Esophagus squamous epithelium (tissue), 5 donors: ENCODE data around the gene OGDH. TPM values are rescaled to one million over a fixed set of nuclear protein-coding genes. Genes with fewer than 3 reads are reported as not detected.
"Not testable (repeated sequence)": the region's sequence is repeated elsewhere in the genome, so short reads cannot be mapped to it uniquely, and the experiment has no call there.

Source experiments
- DNase-seq: peaks from one replicate; lab custom pipeline; 2025; lab: John Stamatoyannopoulos, UW
- H3K27ac ChIP-seq, 4 donors: fragments of 200-600 bp; sonication (generic); one replicate each; pipeline ENCODE4 v1.5.1; 2016 to 2019; ENCODE audit warnings: mild to moderate bottlenecking in 1 of 4
- H3K27me3 ChIP-seq, 4 donors: fragments of 200-600 bp; sonication (generic); 1 replicate in 3 of 4; 2 replicates in 1 of 4; pipeline versions ENCODE4 v1.5.1 to v1.6.0; 2017 to 2021; ENCODE audit warnings: antibody characterized with exemption in 1 of 4
- H3K36me3 ChIP-seq, 3 donors: fragments of 200-600 bp; sonication (generic); one replicate each; pipeline ENCODE4 v1.5.1; 2016 to 2019
- H3K4me1 ChIP-seq, 3 donors: fragments of 200-600 bp; sonication (generic); one replicate each; pipeline ENCODE4 v1.5.1; 2017 to 2019
- H3K4me3 ChIP-seq, 4 donors: fragments of 200-600 bp; sonication (generic); 1 replicate in 3 of 4; 2 replicates in 1 of 4; pipeline ENCODE4 v1.5.1; 2016 to 2019; ENCODE audit warnings: mild to moderate bottlenecking in 2 of 4, moderate library complexity in 1 of 4
- H3K9me3 ChIP-seq, 3 donors: fragments of 200-600 bp; sonication (generic); one replicate each; pipeline ENCODE4 v1.5.1; 2016 to 2019
- POLR2A ChIP-seq, 4 donors: fragments of 450-650 bp; IDR thresholded peaks; one replicate each; pipeline ENCODE4 v1.6.1; 2017; ENCODE audit warnings: antibody characterized with exemption in 4 of 4, mild to moderate bottlenecking in 4 of 4, moderate library complexity in 3 of 4
- WGBS, 2 donors: methylation state at CpG; one replicate each; pipeline ENCODE4 v1.1.5; 2018; 5-methylcytosine and 5-hydroxymethylcytosine counted together
- intact Hi-C: fragments of 100-400 bp; cut with DNase I; formaldehyde crosslinking; loops from one replicate; pipeline ENCODE4 v1.15.0; 2022
- total RNA-seq, 4 donors: library from RNA; depleted of rRNA; stranded (reverse); fragments of >200 nt; gene quantifications; one replicate each; pipeline ENCODE4 v1.1.0, GENCODE V29; 2016
- TF ChIP-seq, protein P1 (sequence below), 6 experiments: fragments of 450-650 bp in 4 of 6; fragments of 200-600 bp in 2 of 6; sonication (generic) in 2 of 6; IDR thresholded peaks; one replicate each; pipeline ENCODE4 v1.5.1; 2016 to 2019; ENCODE audit warnings: antibody characterized with exemption in 6 of 6, mild to moderate bottlenecking in 4 of 6, moderate library complexity in 4 of 6
- donor health status: DM: yes; HTN: yes; CAD: no.

Gene OGDH
- total RNA-seq, 4 donors from 2014 or later, result 68.9 to 102 (median 89.5) TPM

DNA sequence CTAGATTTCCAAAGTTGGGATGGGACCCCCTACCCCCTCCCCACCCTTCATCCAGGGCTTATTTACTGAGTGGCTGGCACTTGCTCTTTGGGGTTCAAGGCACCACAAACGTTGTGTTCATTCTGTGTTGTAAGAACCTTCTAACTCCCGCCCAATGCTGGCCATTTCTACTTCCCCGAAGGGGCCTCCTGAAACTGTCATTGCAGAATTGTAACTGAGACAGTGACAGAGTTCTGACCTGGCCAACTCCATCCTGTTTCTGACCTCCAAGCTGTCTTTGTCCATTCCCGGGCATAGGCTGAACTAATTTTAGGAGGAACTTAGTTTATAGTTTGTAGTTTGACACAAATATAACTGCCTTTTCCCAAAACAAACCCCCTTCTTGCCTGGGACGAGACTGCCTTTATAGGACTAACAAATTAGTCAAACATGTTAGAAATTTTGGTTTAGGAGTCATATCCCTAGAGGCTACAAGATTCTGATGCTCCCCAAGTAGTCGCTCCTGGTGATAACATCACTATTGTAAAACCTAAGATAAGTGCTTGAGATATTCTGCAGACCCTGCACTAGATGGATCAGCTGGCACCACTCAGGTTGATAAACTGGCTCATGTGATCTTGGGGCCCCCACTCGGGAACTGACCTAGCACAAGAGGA, 107.4 kb downstream of the OGDH start:
- TF ChIP-seq, protein P1, sequence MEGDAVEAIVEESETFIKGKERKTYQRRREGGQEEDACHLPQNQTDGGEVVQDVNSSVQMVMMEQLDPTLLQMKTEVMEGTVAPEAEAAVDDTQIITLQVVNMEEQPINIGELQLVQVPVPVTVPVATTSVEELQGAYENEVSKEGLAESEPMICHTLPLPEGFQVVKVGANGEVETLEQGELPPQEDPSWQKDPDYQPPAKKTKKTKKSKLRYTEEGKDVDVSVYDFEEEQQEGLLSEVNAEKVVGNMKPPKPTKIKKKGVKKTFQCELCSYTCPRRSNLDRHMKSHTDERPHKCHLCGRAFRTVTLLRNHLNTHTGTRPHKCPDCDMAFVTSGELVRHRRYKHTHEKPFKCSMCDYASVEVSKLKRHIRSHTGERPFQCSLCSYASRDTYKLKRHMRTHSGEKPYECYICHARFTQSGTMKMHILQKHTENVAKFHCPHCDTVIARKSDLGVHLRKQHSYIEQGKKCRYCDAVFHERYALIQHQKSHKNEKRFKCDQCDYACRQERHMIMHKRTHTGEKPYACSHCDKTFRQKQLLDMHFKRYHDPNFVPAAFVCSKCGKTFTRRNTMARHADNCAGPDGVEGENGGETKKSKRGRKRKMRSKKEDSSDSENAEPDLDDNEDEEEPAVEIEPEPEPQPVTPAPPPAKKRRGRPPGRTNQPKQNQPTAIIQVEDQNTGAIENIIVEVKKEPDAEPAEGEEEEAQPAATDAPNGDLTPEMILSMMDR (IDR thresholded peaks at IDR 0.05), result no peak
- no peak for TF ChIP-seq POLR2A (IDR thresholded peaks at IDR 0.05)
- Histone ChIP-seq H3K27ac (no peak overlapping the region), H3K4me1 (no peaks in the 10 kb centered on the region), H3K36me3 (peaks cover 0 to 14% (median 6%) of the 10 kb centered on the region in 3 donors), H3K9me3 (no peaks in the 10 kb centered on the region), H3K27me3 (no peaks in the 10 kb centered on the region), H3K4me3 (no peak overlapping the region)
- 55 to 56% methylated on average over 6 to 7 of the region's 7 CpGs for WGBS, 2 donors
- DNase-seq, result no peak
- intact Hi-C loops, result no loop called here

DNA sequence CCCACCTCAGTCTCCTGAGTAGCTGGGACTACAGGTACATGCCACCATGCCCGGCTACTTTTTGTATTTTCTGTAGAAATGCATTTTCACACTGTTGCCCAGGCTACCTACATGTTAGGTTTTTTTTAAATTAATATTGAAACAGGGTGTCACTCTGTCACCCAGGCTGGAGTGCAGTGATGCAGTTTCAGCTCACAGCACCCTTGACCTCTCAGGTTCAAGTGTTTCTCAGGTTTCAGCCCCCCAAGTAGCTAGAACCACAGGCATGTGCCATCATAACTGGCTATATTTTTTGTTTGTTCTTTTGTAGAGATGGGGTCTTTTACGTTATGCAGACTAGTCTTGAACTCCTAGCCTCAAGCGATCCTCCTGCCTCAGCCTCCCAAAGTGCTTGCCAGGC, 109.8 kb downstream of the OGDH start:
- DNase-seq, result no peak
- TF ChIP-seq, protein P1 (IDR thresholded peaks at IDR 0.05), result no peak
- no peak for TF ChIP-seq POLR2A (IDR thresholded peaks at IDR 0.05)
- Histone ChIP-seq H3K27ac (no peak overlapping the region), H3K4me1 (no peaks in the 10 kb centered on the region), H3K27me3 (no peaks in the 10 kb centered on the region), H3K9me3 (no peaks in the 10 kb centered on the region), H3K36me3 (no peaks in the 10 kb centered on the region), H3K4me3 (no peak overlapping the region)
- WGBS, 2 donors, result 89 to 90% methylated on average over 3 of the region's 3 CpGs
- intact Hi-C loops, result no loop called here

DNA sequence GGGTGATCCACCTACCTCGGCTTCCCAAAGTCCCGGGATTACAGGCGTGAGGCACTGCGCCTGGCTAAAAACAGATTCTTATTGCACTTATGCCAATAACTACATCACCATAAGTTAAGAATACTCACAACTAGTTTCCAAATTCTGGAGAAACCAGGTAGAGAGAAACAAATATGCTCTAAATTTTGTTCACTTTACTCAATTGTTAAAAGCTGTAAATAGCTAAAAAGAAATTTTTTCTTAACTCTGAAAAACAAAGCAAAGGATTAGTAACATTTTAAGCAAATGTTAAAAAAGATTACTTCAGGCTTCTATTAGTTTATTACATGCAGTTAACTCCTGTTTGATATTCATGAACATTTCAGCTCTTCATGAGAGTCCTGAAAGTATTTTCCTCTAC, 113.9 kb downstream of the OGDH start:
- no peaks in the 10 kb centered on the region for H3K36me3 ChIP-seq
- no peak overlapping the region for H3K4me3 ChIP-seq
- TF ChIP-seq, protein P1 (IDR thresholded peaks at IDR 0.05), result no peak
- no peak for TF ChIP-seq POLR2A (IDR thresholded peaks at IDR 0.05)
- no peaks in the 10 kb centered on the region for H3K27me3 ChIP-seq
- DNase-seq, result no peak
- no peaks in the 10 kb centered on the region for H3K9me3 ChIP-seq
- H3K27ac ChIP-seq, result no peak overlapping the region
- WGBS, 2 donors, result 88 to 92% methylated on average over 4 of the region's 4 CpGs
- intact Hi-C loops, result no loop called here
- no peaks in the 10 kb centered on the region for H3K4me1 ChIP-seq

DNA sequence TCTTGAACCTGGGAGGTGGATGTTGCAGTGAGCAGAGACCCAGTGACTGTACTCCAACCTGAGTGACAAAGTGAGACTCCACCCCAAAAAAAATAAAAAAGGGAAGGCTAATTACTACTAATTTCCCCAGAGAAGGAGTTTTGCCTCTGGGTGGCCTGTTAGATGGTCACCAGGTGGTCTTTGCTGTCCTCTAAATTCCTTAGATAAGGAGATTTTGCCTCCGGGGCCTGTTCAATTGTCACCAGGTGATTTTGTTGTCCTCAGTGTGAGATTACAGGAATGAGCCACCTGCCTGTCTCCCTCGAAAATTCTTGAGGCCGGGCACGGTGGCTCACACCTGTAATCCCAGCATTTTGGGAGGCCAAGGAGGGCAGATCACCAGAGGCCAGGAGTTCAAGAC, 117.8 kb downstream of the OGDH start:
- Histone ChIP-seq H3K4me1 (no peaks in the 10 kb centered on the region), H3K9me3 (no peaks in the 10 kb centered on the region), H3K36me3 (no peaks in the 10 kb centered on the region), H3K4me3 (no peak overlapping the region), H3K27me3 (no peaks in the 10 kb centered on the region), H3K27ac (no peak overlapping the region)
- no peak for TF ChIP-seq POLR2A (IDR thresholded peaks at IDR 0.05)
- TF ChIP-seq, protein P1 (IDR thresholded peaks at IDR 0.05), result no peak
- intact Hi-C loops, result no loop called here
- 50 to 85% methylated on average over 1 to 4 of the region's 4 CpGs for WGBS, 2 donors
- no peak for DNase-seq

DNA sequence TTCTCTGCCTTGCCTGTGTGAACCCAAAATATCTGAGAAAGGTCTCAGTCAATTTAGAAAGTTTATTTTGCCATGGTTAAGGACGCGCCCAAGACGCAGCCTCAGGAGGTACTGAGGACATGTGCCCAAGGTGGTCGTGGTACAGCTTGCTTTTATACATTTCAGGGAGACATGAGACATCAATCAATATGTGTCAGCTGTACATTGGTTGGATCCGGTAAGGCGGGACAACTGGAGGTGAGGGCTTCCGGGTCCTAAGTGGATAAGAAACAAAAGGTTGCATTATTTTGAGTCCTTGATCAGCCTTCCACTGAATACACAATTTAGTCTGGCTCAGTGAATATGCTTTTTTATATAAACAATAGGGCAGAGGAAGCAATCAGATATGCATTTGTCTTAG, 119.8 kb downstream of the OGDH start:
- H3K4me1 ChIP-seq, intact Hi-C loops, H3K27me3 ChIP-seq, DNase-seq, H3K9me3 ChIP-seq, H3K27ac ChIP-seq, H3K4me3 ChIP-seq, H3K36me3 ChIP-seq: not testable (repeated sequence)
- 60 to 61% methylated on average over 7 of the region's 7 CpGs for WGBS, 2 donors
